K562 (cell line): ENCODE data around the gene NOL8. TPM values are rescaled to one million over a fixed set of nuclear protein-coding genes. Genes with fewer than 3 reads are reported as not detected.

Experiments used
- CREB5 ChIP-seq: fragments of 250-450 bp; sonication (Bioruptor Pico); IDR thresholded peaks from 2 replicates; pipeline ENCODE4 v1.5.0; 2020; ENCODE audit warnings: mild to moderate bottlenecking
- HMG20A ChIP-seq: fragments of 450-650 bp; formaldehyde crosslinking; conservative IDR thresholded peaks from 2 replicates; pipeline ENCODE4 v1.4.0; 2020; ENCODE audit warnings: mild to moderate bottlenecking, mixed read lengths
- HMGXB4 ChIP-seq: sonication (generic); formaldehyde crosslinking; IDR thresholded peaks from 2 replicates; pipeline ENCODE4 v1.8.1; 2023; ENCODE audit warnings: mild to moderate bottlenecking, missing genetic modification reagents
- MAFF ChIP-seq: IDR thresholded peaks from 2 replicates; pipeline ENCODE4 v1.6.1; 2012; ENCODE audit warnings: low read length, improper control_type of control experiment
- NCOA2 ChIP-seq, 2 experiments: fragments of 450-650 bp; IDR thresholded peaks; 2 replicates each; pipeline ENCODE4 v1.6.1; 2018; ENCODE audit warnings: mild to moderate bottlenecking in 2 of 2, moderate library complexity in 1 of 2; ENCODE audit not compliant: partially characterized antibody in 2 of 2
- NFXL1 ChIP-seq: fragments of 450-650 bp; formaldehyde crosslinking; IDR thresholded peaks from 2 replicates; pipeline ENCODE4 v1.4.0; 2021; ENCODE audit warnings: mild to moderate bottlenecking
- NR2C2 ChIP-seq, 2 experiments: fragments of 200-800 bp in 1 of 2; sonication (Bioruptor generic) in 1 of 2; sonication (generic) in 1 of 2; formaldehyde crosslinking in 1 of 2; IDR thresholded peaks; 2 replicates each; pipeline versions ENCODE4 v1.6.1 to v1.8.0; 2016 to 2022; ENCODE audit warnings: mild to moderate bottlenecking in 1 of 2, missing compliant biosample characterization in 1 of 2, missing genetic modification characterization in 1 of 2, missing genetic modification reagents in 1 of 2
- NRF1 ChIP-seq, 2 experiments: fragments of 450-650 bp; IDR thresholded peaks in 1 of 2; conservative IDR thresholded peaks in 1 of 2; 2 replicates each; pipeline ENCODE4 v1.6.1; 2014; ENCODE audit warnings: mild to moderate bottlenecking in 2 of 2
- OTX1 ChIP-seq: fragments of 450-650 bp; formaldehyde crosslinking; IDR thresholded peaks from 2 replicates; pipeline ENCODE4 v1.4.0; 2022; ENCODE audit warnings: mild to moderate bottlenecking
- RB1 ChIP-seq: fragments of 450-650 bp; IDR thresholded peaks from 2 replicates; pipeline ENCODE4 v1.6.1; 2017; ENCODE audit warnings: low read depth, mild to moderate bottlenecking
- TAF1 ChIP-seq: IDR thresholded peaks from 2 replicates; pipeline ENCODE4 v1.6.1; 2011; ENCODE audit warnings: mild to moderate bottlenecking, low read length, moderate library complexity; ENCODE audit not compliant: insufficient read depth, control insufficient read depth, severe bottlenecking; ENCODE audit errors: extremely low read depth
- TAF15 ChIP-seq: fragments of 200-400 bp; formaldehyde crosslinking; IDR thresholded peaks from 2 replicates; pipeline ENCODE4 v1.6.1; 2017; ENCODE audit warnings: mild to moderate bottlenecking, low read depth, low read length, moderate library complexity
- THRAP3 ChIP-seq: fragments of 450-650 bp; IDR thresholded peaks from 2 replicates; pipeline ENCODE4 v1.6.1; 2016; ENCODE audit warnings: mild to moderate bottlenecking, inconsistent platforms, borderline replicate concordance
- U2AF1 ChIP-seq: fragments of 200-400 bp; formaldehyde crosslinking; optimal IDR thresholded peaks from 2 replicates; pipeline ENCODE3; 2017; ENCODE audit warnings: mild to moderate bottlenecking, low read depth, low read length, moderate library complexity
- ZNF436 ChIP-seq: fragments of 250-450, 450-650 bp; sonication (Bioruptor Pico); formaldehyde crosslinking; IDR thresholded peaks from 2 replicates; pipeline ENCODE4 v1.7.0; 2020; ENCODE audit warnings: mild to moderate bottlenecking
- polyA plus RNA-seq, 8 experiments: library from polyadenylated mRNA; depleted of rRNA in 4 of 8; stranded (reverse) in 5 of 8; unstranded in 3 of 8; fragments of >200 nt; fragmentation: Nextera tagmentation in 2 of 8; fragmentation: Illumina TruSeq in 1 of 8; extraction: Ambion mirVana in 2 of 8; extraction: Trizol in 1 of 8; gene quantifications; 2 replicates each; pipeline versions ENCODE4 v1.2.1 to v1.2.3, GENCODE V29; 2011 to 2014; ENCODE audit warnings: inconsistent platforms in 1 of 8, missing spikeins in 1 of 8
- total RNA-seq, 7 experiments: library from RNA; depleted of rRNA in 6 of 7; stranded (reverse); fragments of >200 nt in 6 of 7; fragmentation: Illumina TruSeq in 2 of 7; extraction: Trizol in 2 of 7; gene quantifications; 2 replicates each; pipeline versions ENCODE4 v1.2.1 to v1.2.3, GENCODE V29; 2011 to 2021; ENCODE audit warnings: low replicate concordance in 1 of 7
- TF ChIP-seq, protein P1 (sequence below): fragments of 250-450 bp; sonication (Bioruptor Pico); IDR thresholded peaks from 2 replicates; pipeline ENCODE4 v1.5.0; 2021; ENCODE audit warnings: mild to moderate bottlenecking, moderate library complexity
- TF ChIP-seq, protein P2 (sequence below): sonication (generic); formaldehyde crosslinking; IDR thresholded peaks from 2 replicates; pipeline ENCODE4 v1.8.1; 2023; ENCODE audit warnings: mild to moderate bottlenecking, missing genetic modification reagents, moderate library complexity
- TF ChIP-seq, protein P3 (sequence below): fragments of 450-650 bp; conservative IDR thresholded peaks from 2 replicates; pipeline ENCODE4 v1.6.1; 2016; ENCODE audit warnings: missing genetic modification characterization, low read depth, mild to moderate bottlenecking, missing compliant biosample characterization, moderate library complexity

The NOL8 gene
- total and polyA plus RNA-seq, 9 of the 15 experiments (the other 6 are each of a cell fraction or from before 2014, with no cell fraction given) = 51.3 to 91.5 (median 58.7) TPM

DNA sequence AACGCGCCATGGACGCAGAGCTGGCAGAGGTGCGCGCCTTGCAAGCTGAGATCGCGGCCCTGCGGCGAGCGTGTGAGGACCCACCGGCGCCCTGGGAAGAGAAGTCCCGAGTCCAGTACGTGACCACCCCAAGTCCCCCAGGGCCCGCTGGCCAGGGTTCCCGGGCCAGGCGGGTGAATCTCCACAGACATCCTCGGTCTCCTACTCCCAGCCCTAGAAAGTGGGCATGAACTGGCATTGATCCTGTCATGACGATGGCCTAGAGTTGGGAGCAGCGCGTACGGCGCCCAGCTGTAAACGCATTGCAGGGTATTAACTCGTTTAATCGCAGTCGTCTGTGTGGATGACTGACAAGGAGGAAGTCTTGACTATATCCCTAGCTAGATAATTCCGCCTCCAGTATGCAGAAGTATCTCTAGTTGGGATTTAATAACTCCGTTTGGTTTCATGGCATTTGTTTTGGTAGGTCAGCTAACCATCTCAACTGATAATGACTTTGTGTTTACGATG is 896 bp upstream of the NOL8 start (continued):
- 0 out of 2 replicates have a peak, but pooled peaks have one; percentile 8 for TF ChIP-seq NR2C2 (CRISPR knock-in tag; IDR thresholded peaks at IDR 0.05)
- no peak; the same call in 1 of the 2 replicates for TF ChIP-seq NR2C2 (tag; IDR thresholded peaks at IDR 0.05)
- TF ChIP-seq HMG20A (CRISPR knock-in tag) = no peak
- TF ChIP-seq, protein P1, sequence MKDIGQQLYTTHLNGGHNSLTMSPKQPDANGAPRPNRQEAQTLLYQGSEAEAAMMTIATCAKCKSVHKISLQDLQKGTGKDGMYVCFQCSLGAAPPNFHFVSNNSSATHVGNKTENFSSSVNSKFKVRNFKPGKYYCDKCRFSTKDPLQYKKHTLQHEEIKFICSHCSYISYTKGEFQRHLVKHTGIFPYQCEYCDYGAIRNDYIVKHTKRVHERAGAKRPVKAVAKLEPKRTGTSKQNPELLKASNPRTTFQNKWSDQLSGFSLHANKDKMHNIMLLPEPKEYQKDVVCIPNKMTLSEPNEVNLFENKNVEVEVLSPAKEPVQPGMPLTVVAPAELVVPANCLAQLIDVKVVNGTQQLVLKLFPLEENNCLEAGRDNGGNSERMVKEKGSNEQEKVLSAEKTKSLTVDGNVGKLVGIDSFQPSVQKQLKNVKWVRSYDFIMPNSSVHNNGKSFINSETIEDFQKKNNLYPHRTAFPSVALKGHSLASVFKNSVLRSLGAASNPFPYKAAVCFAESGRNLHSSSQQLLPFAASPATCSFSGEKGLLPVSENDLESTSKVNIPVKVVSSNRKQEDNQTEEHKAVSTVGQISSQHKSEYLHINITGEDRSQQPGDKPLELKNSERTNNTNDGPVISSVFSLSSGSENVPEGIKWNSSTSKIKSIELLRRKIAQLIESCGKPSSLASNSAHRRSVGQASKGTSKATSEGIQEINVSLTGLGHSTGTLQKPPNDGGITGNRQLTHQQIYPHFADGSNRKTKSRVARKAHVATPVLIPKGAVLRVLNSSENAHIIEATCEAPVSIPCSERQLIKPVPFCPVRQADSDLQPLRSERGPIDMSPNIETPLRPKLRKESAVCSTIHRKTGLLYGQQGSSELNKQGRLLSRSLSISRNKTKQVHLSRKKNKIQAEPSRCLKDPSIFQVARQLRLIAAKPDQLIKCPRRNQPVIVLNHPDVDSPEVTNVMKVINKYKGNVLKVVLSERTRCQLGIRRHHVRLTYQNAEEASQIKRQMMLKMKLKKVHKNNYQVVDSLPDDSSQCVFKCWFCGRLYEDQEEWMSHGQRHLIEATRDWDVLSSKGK (CRISPR knock-in tag) = no peak
- no peak for TF ChIP-seq U2AF1
- TF ChIP-seq TAF1 = no peak
- TF ChIP-seq, protein P2, sequence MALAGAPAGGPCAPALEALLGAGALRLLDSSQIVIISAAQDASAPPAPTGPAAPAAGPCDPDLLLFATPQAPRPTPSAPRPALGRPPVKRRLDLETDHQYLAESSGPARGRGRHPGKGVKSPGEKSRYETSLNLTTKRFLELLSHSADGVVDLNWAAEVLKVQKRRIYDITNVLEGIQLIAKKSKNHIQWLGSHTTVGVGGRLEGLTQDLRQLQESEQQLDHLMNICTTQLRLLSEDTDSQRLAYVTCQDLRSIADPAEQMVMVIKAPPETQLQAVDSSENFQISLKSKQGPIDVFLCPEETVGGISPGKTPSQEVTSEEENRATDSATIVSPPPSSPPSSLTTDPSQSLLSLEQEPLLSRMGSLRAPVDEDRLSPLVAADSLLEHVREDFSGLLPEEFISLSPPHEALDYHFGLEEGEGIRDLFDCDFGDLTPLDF = 0 out of 2 replicates have a peak, but pooled peaks have one; percentile 33
- no peak; a peak in 3 of 4 replicates for TF ChIP-seq NRF1 (conservative IDR thresholded peaks at IDR 0.05 in 1 of 2, IDR thresholded peaks at IDR 0.05 in 1 of 2)
- TF ChIP-seq HMGXB4 (CRISPR knock-in tag) = no peak
- TF ChIP-seq, protein P3, sequence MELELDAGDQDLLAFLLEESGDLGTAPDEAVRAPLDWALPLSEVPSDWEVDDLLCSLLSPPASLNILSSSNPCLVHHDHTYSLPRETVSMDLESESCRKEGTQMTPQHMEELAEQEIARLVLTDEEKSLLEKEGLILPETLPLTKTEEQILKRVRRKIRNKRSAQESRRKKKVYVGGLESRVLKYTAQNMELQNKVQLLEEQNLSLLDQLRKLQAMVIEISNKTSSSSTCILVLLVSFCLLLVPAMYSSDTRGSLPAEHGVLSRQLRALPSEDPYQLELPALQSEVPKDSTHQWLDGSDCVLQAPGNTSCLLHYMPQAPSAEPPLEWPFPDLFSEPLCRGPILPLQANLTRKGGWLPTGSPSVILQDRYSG = no peak
- no peak for TF ChIP-seq THRAP3
- TF ChIP-seq OTX1 = no peak
- no peak for TF ChIP-seq NFXL1
- no peak for TF ChIP-seq NCOA2 (IDR thresholded peaks at IDR 0.05; ENCODE audit: partially characterized antibody in 2 of 2)
- TF ChIP-seq RB1 = 0 out of 2 replicates have a peak, but pooled peaks have one; percentile 13
- TF ChIP-seq TAF15 = no peak
- TF ChIP-seq CREB5 (CRISPR knock-in tag) = no peak
- TF ChIP-seq ZNF436 (CRISPR knock-in tag) = no peak
- TF ChIP-seq MAFF = no peak
